ENCODE results near the gene PKDCC. TPM values are rescaled to one million over a fixed set of nuclear protein-coding genes. Genes with fewer than 3 reads are reported as not detected.

PKDCC gene
- total and polyA plus RNA-seq, 2 donors (not counting 1 experiment from before 2014, with no cell fraction given) = 0.20 to 0.82 TPM

GRCh38 chr2:42025151-42025582, 22.7 kb upstream of the PKDCC start:
- Histone ChIP-seq H3K4me2 (replicated peaks; ENCODE audit: low read depth, low read length, poor library complexity, severe bottlenecking) (no peak overlapping the region), H3K9me3 (ENCODE audit: control extremely low read depth in 1 of 3, control insufficient read depth in 2 of 3, insufficient read depth in 1 of 3, low read length in 2 of 3) (no peaks in the 10 kb centered on the region), H3K9ac (ENCODE audit: low read length) (no peak overlapping the region), H3K36me3 (replicated peaks in 1 of 2; ENCODE audit: control extremely low read depth in 1 of 2, control insufficient read depth in 1 of 2, extremely low read depth in 1 of 2, insufficient read depth in 2 of 2, low read length in 1 of 2) (no peaks in the 10 kb centered on the region), H2AFZ (ENCODE audit: insufficient read depth, low read depth, low read length, poor library complexity, severe bottlenecking) (no peak overlapping the region), H3K27me3 (replicated peaks in 1 of 4; ENCODE audit: control extremely low read depth in 1 of 4, control insufficient read depth in 3 of 4, insufficient read depth in 4 of 4, low read length in 3 of 4) (peaks cover 0 to 7% (median 0%) of the 10 kb centered on the region in 4 experiments), H3K79me2 (ENCODE audit: control insufficient read depth, insufficient read depth, low read length) (no peaks in the 10 kb centered on the region), H3K27ac (ENCODE audit: low read length in 2 of 2) (no peak overlapping the region), H4K20me1 (ENCODE audit: control insufficient read depth, insufficient read depth, low read length, poor library complexity, severe bottlenecking) (no peaks in the 10 kb centered on the region), H3K4me1 (ENCODE audit: control insufficient read depth in 2 of 2, insufficient read depth in 2 of 2, low read length in 2 of 2) (peaks cover 13 to 29% of the 10 kb centered on the region in 2 donors), H3K4me3 (ENCODE audit: control extremely low read depth in 1 of 5, extremely low read depth in 1 of 5, insufficient read depth in 1 of 5, low read depth in 2 of 5, low read length in 4 of 5) (no peak overlapping the region)
- Mint-ChIP-seq H3K9me3 (ENCODE audit: insufficient read depth) (peaks cover 2% of the 10 kb centered on the region), H3K27ac (no peak overlapping the region), H3K27me3 (peaks cover 28% of the 10 kb centered on the region), H3K4me3 (no peak overlapping the region), H3K4me1 (peaks cover 20% of the 10 kb centered on the region)
- 97% methylated on average over 2 of the region's 3 CpGs for WGBS (ENCODE audit: insufficient coverage)
- ChIA-PET POLR2A (no interaction called here), CTCF (no interaction called here)
- intact Hi-C loops (cut with micrococcal nuclease) = no loop called here
- no peak for DNase-seq
- no peak for ATAC-seq (ENCODE audit: low read depth)
- TF ChIP-seq EZH2 (IDR thresholded peaks at IDR 0.05; ENCODE audit: borderline replicate concordance, insufficient read depth, low read depth, low read length, poor library complexity, severe bottlenecking) (no peak), CTCF (IDR thresholded peaks at IDR 0.05) (no peak)

- Histone ChIP-seq H3K9ac (ENCODE audit: low read length) (no peak overlapping the region), H2AFZ (ENCODE audit: insufficient read depth, low read depth, low read length, poor library complexity, severe bottlenecking) (no peak overlapping the region), H3K27me3 (replicated peaks in 1 of 4; ENCODE audit: control extremely low read depth in 1 of 4, control insufficient read depth in 3 of 4, insufficient read depth in 4 of 4, low read length in 3 of 4) (peaks cover 0 to 7% (median 0%) of the 10 kb centered on the region in 4 experiments), H3K4me1 (ENCODE audit: control insufficient read depth in 2 of 2, insufficient read depth in 2 of 2, low read length in 2 of 2) (peaks cover 13 to 29% of the 10 kb centered on the region in 2 donors), H3K4me3 (ENCODE audit: control extremely low read depth in 1 of 5, extremely low read depth in 1 of 5, insufficient read depth in 1 of 5, low read depth in 2 of 5, low read length in 4 of 5) (no peak overlapping the region), H3K79me2 (ENCODE audit: control insufficient read depth, insufficient read depth, low read length) (no peaks in the 10 kb centered on the region), H4K20me1 (ENCODE audit: control insufficient read depth, insufficient read depth, low read length, poor library complexity, severe bottlenecking) (no peaks in the 10 kb centered on the region), H3K9me3 (ENCODE audit: control extremely low read depth in 1 of 3, control insufficient read depth in 2 of 3, insufficient read depth in 1 of 3, low read length in 2 of 3) (no peaks in the 10 kb centered on the region), H3K27ac (ENCODE audit: low read length in 2 of 2) (no peak overlapping the region), H3K36me3 (replicated peaks in 1 of 2; ENCODE audit: control extremely low read depth in 1 of 2, control insufficient read depth in 1 of 2, extremely low read depth in 1 of 2, insufficient read depth in 2 of 2, low read length in 1 of 2) (no peaks in the 10 kb centered on the region), H3K4me2 (replicated peaks; ENCODE audit: low read depth, low read length, poor library complexity, severe bottlenecking) (no peak overlapping the region)
- Mint-ChIP-seq H3K9me3 (ENCODE audit: insufficient read depth) (peaks cover 2% of the 10 kb centered on the region), H3K4me1 (peaks cover 23% of the 10 kb centered on the region), H3K27ac (no peak overlapping the region), H3K27me3 (peaks cover 31% of the 10 kb centered on the region), H3K4me3 (no peak overlapping the region)
- CTCF ChIA-PET = no interaction called here
- POLR2A ChIA-PET = no interaction called here
- TF ChIP-seq CTCF (IDR thresholded peaks at IDR 0.05) (no peak), EZH2 (IDR thresholded peaks at IDR 0.05; ENCODE audit: borderline replicate concordance, insufficient read depth, low read depth, low read length, poor library complexity, severe bottlenecking) (no peak)
- no peak for DNase-seq
- WGBS (ENCODE audit: insufficient coverage) = 88% methylated on average over 5 of the region's 5 CpGs
- intact Hi-C loops (cut with micrococcal nuclease) = no loop called here
- ATAC-seq (ENCODE audit: low read depth) = no peak
Observed at GRCh38 chr2:42026272-42026671, 21.5 kb upstream of the PKDCC start.
